Stomach (tissue), 9 donors: ENCODE results near the gene RPL39L. TPM values are rescaled to one million over a fixed set of nuclear protein-coding genes. Genes with fewer than 3 reads are reported as not detected.

Experiments used
- DNase-seq, 2 donors: peaks; one replicate each; pipeline versions ENCODE4 v3.0.0 to v3.0.0-alpha.2; 2013 to 2019
- H3K27ac ChIP-seq, 5 donors: fragments of 200-600 bp in 4 of 5; sonication (generic) in 4 of 5; one replicate each; pipeline ENCODE4 v1.5.1; 2013 to 2019; ENCODE audit warnings: mild to moderate bottlenecking in 1 of 5, moderate library complexity in 1 of 5
- H3K27me3 ChIP-seq, 3 donors: fragments of 200-600 bp; sonication (generic); one replicate each; pipeline ENCODE4 v1.5.1; 2017 to 2019; ENCODE audit warnings: mixed run types in 1 of 3
- H3K36me3 ChIP-seq, 4 donors: fragments of 200-600 bp; sonication (generic); 1 replicate in 3 of 4; 2 replicates in 1 of 4; pipeline ENCODE4 v1.5.1; 2016 to 2019
- H3K4me1 ChIP-seq, 4 donors: fragments of 200-600 bp; sonication (generic); one replicate each; pipeline ENCODE4 v1.5.1; 2016 to 2019
- H3K4me3 ChIP-seq, 4 donors: fragments of 200-600 bp; sonication (generic) in 3 of 4; one replicate each; pipeline ENCODE4 v1.5.1; 2016 to 2019; ENCODE audit warnings: mild to moderate bottlenecking in 1 of 4
- H3K9me3 ChIP-seq, 4 donors: fragments of 200-600 bp; sonication (generic); one replicate each; pipeline ENCODE4 v1.5.1; 2016 to 2019
- EP300 ChIP-seq: sonication (generic); formaldehyde crosslinking; IDR thresholded peaks from one replicate; pipeline ENCODE4 v1.6.1; 2017; ENCODE audit warnings: antibody characterized with exemption
- POLR2A ChIP-seq, 4 donors: fragments of 450-650 bp; IDR thresholded peaks; one replicate each; pipeline ENCODE4 v1.6.1; 2016; ENCODE audit warnings: antibody characterized with exemption in 4 of 4, control low read depth in 2 of 4, mild to moderate bottlenecking in 1 of 4, moderate library complexity in 1 of 4
- POLR2AphosphoS5 ChIP-seq, 3 donors: sonication (generic); formaldehyde crosslinking; IDR thresholded peaks; one replicate each; pipeline ENCODE4 v1.6.1; 2016; ENCODE audit warnings: antibody characterized with exemption in 3 of 3
- WGBS, 5 donors: extraction: QIAGEN DNeasy Blood & Tissue Kit in 3 of 5; methylation state at CpG; one replicate each; pipeline versions ENCODE4 v1.1.5 to v1.1.7; 2013 to 2018; 5-methylcytosine and 5-hydroxymethylcytosine counted together
- intact Hi-C: fragments of 100-400 bp; cut with DNase I; formaldehyde crosslinking; loops from one replicate; pipeline ENCODE4 v1.15.1; 2023; ENCODE audit warnings: low total_unique reads
- polyA plus RNA-seq, 3 donors: library from polyadenylated mRNA; stranded (reverse); fragments of 200-250 nt; gene quantifications; one replicate each; pipeline ENCODE4 v1.2.3, GENCODE V29; 2013
- total RNA-seq, 5 donors: library from RNA; depleted of rRNA; stranded (reverse); fragments of >200 nt; gene quantifications; one replicate each; pipeline versions ENCODE4 v1.1.0 to v1.2.3, GENCODE V29; 2014 to 2016
- TF ChIP-seq, protein P1 (sequence below), 7 experiments: fragments of 450-650 bp in 4 of 7; fragments of 200-600 bp in 3 of 7; sonication (generic) in 3 of 7; IDR thresholded peaks; one replicate each; pipeline ENCODE4 v1.5.1; 2016 to 2019; ENCODE audit warnings: antibody characterized with exemption in 7 of 7, control low read depth in 2 of 7, mild to moderate bottlenecking in 1 of 7
- donor health status: healthy with polysubstance abuse.
- donor health status: Bipolar disorder and iron deficiency.
- donor health status: healthy.

Gene RPL39L
- total and polyA plus RNA-seq, 8 donors: 2.0 to 13.7 (median 4.8) TPM; not detected in 1

DNA sequence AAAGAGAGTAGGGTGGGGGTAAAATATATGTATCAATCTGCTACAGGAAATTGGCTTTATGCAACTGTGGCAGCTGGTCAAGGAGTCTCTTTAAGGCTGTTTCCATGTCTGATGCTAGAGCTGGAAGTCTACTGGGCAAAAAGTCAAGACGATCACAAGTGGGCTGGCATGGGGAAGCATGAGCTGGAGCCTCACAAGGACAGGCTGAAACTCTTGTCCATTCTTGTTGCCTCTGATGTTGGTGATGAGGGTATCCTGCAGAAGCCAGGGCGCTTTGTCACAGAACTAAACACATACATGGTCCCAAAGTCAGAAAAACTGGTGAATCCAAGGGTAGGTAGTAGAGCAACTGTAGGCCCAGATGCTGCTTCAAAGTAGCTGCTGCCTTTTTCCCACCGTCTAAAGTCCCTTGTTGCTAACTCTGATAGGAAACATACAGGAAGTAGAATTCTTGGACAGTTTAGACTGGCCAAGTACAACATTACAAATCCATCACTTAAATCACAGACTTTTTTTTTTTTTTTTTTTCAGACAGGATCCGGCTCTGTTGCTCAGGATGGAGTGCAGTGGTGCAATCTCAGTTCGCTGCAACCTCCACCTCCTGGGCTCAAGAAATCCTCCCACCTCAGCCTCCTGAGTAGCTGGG lies 54.2 kb downstream of the RPL39L start:
- TF ChIP-seq POLR2AphosphoS5 (IDR thresholded peaks at IDR 0.05): no peak
- TF ChIP-seq EP300: no peak
- TF ChIP-seq POLR2A (IDR thresholded peaks at IDR 0.05): no peak
- TF ChIP-seq, protein P1, sequence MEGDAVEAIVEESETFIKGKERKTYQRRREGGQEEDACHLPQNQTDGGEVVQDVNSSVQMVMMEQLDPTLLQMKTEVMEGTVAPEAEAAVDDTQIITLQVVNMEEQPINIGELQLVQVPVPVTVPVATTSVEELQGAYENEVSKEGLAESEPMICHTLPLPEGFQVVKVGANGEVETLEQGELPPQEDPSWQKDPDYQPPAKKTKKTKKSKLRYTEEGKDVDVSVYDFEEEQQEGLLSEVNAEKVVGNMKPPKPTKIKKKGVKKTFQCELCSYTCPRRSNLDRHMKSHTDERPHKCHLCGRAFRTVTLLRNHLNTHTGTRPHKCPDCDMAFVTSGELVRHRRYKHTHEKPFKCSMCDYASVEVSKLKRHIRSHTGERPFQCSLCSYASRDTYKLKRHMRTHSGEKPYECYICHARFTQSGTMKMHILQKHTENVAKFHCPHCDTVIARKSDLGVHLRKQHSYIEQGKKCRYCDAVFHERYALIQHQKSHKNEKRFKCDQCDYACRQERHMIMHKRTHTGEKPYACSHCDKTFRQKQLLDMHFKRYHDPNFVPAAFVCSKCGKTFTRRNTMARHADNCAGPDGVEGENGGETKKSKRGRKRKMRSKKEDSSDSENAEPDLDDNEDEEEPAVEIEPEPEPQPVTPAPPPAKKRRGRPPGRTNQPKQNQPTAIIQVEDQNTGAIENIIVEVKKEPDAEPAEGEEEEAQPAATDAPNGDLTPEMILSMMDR (IDR thresholded peaks at IDR 0.05): no peak
- Histone ChIP-seq H3K4me3 (no peak overlapping the region), H3K36me3 (no peaks in the 10 kb centered on the region), H3K9me3 (peaks cover 0 to 32% (median 15%) of the 10 kb centered on the region in 4 donors), H3K4me1 (no peaks in the 10 kb centered on the region), H3K27me3 (no peaks in the 10 kb centered on the region), H3K27ac (no peak overlapping the region)
- 77 to 86% (median 82%) methylated on average over 5 of the region's 5 CpGs for WGBS, 5 donors
- DNase-seq: no peak
- intact Hi-C loops: no loop called here

DNA sequence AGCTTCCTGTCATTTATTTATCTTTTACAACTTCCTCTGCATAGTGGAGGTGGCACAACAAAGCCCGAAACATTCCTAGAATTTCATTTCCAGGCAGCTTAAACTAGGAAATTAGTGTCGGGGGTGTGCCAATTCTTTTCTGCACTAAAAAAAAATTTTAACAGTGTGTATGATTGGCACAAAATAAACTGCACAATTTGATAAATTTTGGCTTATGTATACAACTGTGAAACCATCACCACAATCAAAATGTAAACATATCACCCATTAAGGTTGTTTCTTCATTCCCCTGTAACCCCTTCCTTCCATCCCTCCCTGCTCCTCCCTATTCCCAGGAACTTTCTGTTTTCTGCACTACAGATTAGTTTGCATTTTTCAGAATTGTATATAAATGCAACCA lies 54.7 kb downstream of the RPL39L start:
- no peaks in the 10 kb centered on the region for H3K27me3 ChIP-seq
- no peak for TF ChIP-seq EP300
- TF ChIP-seq POLR2AphosphoS5 (IDR thresholded peaks at IDR 0.05): no peak
- TF ChIP-seq, protein P1 (IDR thresholded peaks at IDR 0.05): no peak
- no peak for TF ChIP-seq POLR2A (IDR thresholded peaks at IDR 0.05)
- no peak for DNase-seq
- 37 to 69% (median 48%) methylated on average over 2 of the region's 2 CpGs for WGBS, 5 donors
- no peak overlapping the region for H3K4me3 ChIP-seq
- H3K36me3 ChIP-seq: no peaks in the 10 kb centered on the region
- no peak overlapping the region for H3K27ac ChIP-seq
- peaks cover 0 to 32% (median 15%) of the 10 kb centered on the region in 4 donors for H3K9me3 ChIP-seq
- H3K4me1 ChIP-seq: no peaks in the 10 kb centered on the region
- intact Hi-C loops: no loop called here

DNA sequence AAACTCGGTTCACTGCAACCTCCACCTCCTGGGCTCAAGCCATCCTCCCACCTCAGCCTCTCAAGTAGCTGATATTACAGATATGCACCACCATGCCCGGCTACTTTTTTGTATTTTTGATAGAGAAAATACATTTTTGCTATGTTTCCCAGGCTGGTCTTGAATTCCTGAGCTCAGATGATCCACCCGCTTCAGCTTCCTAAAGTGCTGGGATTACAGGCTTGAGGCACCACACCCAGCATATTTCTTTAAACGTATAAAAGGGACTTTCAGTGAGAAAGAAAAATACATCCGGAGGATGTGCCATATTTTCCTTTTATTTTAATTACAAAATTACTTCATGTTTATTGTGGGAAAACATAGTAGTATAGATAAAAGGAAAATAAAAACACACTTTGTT lies 55.2 kb downstream of the RPL39L start:
- H3K36me3 ChIP-seq: no peaks in the 10 kb centered on the region
- H3K4me1 ChIP-seq: no peaks in the 10 kb centered on the region
- TF ChIP-seq, protein P1 (IDR thresholded peaks at IDR 0.05): no peak
- TF ChIP-seq POLR2AphosphoS5 (IDR thresholded peaks at IDR 0.05) (no peak), POLR2A (IDR thresholded peaks at IDR 0.05) (no peak), EP300 (no peak)
- WGBS, 5 donors: 72 to 79% (median 76%) methylated on average over 5 of the region's 5 CpGs
- no peak overlapping the region for H3K4me3 ChIP-seq
- H3K27ac ChIP-seq: no peak overlapping the region
- intact Hi-C loops: no loop called here
- H3K27me3 ChIP-seq: no peaks in the 10 kb centered on the region
- peaks cover 0 to 31% (median 14%) of the 10 kb centered on the region in 4 donors for H3K9me3 ChIP-seq
- no peak for DNase-seq

DNA sequence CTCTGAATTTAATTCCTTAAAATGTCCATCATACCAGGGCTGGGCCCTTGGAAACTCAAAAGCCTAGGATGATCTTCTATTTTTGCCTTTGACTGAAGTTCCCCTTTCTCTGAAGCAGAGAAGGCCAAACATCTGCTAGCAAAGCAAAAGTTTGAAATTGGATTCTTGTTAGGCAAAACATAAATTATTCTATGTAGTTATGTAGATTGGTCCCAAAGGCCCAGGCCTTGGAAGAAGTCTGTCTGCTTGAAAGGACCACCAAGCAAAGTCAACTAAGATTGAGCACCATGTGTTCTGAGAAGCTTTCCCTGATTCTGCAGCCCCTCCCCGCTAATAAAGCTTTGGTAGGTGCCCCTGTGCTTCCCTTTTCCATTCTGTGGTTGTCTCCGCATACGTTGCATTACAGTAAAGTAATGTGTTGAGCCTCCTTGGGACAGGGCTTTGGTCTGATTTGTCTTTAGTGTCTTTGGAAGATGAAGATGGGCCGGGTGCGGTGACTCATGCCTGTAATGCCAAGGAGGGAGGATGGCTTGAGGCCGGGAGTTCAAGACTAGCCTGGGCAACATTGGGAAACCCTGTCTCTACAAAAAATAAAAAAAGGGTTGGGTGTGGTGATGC lies 56.4 kb downstream of the RPL39L start:
- no peaks in the 10 kb centered on the region for H3K4me1 ChIP-seq
- intact Hi-C loops: no loop called here
- H3K36me3 ChIP-seq: peaks cover 0 to 4% (median under 1%) of the 10 kb centered on the region in 4 donors
- no peak overlapping the region for H3K27ac ChIP-seq
- WGBS, 5 donors: 87 to 97% (median 94%) methylated on average over 6 of the region's 6 CpGs
- TF ChIP-seq EP300 (no peak), POLR2AphosphoS5 (IDR thresholded peaks at IDR 0.05) (no peak), POLR2A (IDR thresholded peaks at IDR 0.05) (no peak)
- TF ChIP-seq, protein P1 (IDR thresholded peaks at IDR 0.05): no peak
- no peaks in the 10 kb centered on the region for H3K27me3 ChIP-seq
- H3K9me3 ChIP-seq: peaks cover 0 to 19% (median 7%) of the 10 kb centered on the region in 4 donors
- no peak overlapping the region for H3K4me3 ChIP-seq
- no peak for DNase-seq
